GM18498 (cell line): ENCODE results near the gene FHDC1.

Experiments used
- ATAC-seq: cut with Tn5 transposase; IDR thresholded peaks from one replicate; pipeline ENCODE4 v1.9.1; 2021; ENCODE audit warnings: mild to moderate bottlenecking, moderate library complexity; ENCODE audit not compliant: unreplicated experiment

Gene FHDC1

DNA sequence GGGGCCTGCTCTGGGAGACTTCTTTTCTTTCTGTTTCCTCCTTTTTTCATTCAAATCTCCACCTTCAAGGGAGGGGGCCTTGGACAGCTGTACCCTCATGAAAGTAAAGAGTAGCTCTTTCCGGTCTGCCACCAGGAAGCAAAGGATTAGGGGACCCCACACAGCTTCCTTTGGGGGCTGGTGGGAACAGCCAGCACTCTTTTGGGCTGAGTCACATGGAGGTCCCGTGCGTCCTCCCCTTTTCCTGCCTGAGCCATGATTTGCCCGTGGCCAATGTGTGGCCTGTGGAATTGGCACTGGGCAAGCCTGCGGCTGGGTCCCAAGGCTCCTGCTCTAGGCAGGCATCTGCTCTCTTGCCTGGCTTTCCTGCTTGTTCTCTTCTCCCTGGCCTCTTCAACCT lies 65.5 kb downstream of the FHDC1 start:
- no peak for ATAC-seq

DNA sequence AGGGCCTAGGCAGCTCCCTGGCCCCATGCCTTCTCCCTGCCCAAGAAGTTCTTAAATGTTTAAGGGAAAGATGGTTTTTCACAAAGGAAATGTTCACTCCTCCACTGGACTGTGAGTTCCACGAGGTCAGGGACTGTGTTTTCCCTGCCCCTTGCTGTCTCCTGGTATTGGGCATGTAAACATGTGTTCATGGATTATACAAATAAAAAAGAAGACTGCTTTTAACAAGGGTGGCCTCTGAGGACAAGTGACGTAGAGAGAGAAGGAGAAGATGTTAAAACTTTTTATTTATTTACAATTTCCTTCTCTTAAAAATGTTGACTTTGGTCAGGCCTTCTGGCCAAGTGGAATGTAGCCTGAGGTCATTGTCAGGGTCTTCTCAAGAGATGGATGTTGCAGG lies 66.0 kb downstream of the FHDC1 start:
- ATAC-seq, result no peak

DNA sequence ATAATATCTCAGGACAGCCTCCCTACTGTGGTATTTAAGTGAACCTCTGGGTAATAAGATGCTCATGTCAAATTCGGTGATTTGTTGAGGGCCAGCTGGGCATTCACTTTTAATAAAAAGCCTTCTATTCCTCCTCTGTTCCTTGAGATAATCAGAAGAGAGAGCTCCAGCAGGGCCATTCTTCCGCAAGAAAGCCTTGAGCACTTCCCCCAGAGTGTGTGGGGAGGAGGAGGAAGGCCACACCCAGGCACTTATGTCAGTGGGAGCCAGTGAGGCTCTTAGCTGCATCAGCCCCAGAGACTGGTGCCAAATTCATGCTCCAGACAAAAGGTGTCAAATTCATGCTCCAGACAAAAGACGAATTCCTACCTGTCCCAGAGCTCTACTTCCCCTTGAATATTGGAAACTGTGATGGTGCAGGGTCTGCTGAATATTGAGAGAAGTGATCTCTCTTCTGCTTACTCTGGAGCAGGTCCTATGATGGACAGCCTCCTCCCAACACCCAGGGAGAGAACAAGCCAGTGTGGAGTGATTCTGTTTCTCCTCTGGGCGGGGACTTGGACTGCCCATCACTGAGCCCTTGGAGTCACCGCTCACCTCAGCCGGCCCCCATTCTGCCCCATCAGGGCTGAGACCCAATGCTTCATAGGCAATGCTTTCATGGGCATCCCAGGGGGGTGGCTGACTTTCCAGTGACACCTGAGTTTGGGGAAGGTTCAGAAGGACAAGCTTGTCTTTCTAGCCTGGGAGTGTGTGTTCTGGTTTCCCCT lies 68.1 kb downstream of the FHDC1 start:
- no peak for ATAC-seq

DNA sequence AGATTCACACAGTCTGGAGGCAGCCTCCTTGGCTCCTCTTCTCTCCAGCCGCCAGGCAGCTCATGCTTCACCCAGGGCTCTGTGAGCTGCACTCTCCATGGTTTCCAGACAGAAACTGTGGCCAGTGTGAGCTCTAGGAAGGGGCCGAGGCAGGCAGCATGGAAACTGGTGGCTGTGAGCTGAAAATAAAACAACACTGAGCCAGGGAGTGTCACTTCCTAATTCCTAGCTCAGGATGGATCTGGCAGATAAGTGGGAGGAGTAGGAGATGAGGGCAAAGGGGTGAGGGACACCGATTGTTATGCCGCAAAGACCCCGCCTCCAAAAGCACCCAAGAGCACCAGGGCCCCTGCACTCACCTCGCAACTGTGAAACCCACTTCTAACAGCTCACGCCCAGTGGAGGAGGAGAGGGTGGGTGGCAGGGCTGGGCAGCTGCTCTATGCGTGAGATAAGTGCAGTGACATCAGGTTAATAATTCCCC lies 69.8 kb downstream of the FHDC1 start:
- no peak for ATAC-seq

DNA sequence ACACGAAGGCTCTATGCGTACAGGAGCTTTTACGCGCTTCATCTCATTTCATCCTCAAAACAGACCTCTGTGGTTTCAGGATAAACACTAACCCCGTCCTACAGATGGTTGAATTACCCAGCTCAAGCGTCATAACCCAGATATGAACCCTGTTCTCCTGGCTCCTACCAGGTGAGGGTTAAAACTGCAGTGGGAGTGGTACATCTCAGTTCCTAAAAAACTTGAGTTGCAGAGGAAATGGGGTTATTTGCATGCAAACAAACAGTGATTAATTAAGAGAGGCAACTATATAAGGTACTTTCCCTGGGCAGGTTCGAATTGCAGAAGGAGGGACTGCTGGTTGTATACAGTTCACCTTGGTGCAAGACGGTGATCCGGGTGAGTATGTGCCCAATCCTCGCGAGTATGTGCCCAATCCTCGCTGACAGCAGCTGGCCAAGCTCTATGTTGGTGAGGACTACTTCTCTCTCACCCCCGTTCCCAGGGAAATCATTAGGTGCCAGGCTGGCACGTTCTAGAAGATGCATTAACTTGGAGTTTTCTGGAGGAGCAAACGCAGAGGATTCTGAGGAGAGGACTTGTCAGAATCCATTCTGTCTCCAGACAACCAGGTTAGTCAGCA lies 72.6 kb downstream of the FHDC1 start:
- peak; percentile 76 for ATAC-seq

DNA sequence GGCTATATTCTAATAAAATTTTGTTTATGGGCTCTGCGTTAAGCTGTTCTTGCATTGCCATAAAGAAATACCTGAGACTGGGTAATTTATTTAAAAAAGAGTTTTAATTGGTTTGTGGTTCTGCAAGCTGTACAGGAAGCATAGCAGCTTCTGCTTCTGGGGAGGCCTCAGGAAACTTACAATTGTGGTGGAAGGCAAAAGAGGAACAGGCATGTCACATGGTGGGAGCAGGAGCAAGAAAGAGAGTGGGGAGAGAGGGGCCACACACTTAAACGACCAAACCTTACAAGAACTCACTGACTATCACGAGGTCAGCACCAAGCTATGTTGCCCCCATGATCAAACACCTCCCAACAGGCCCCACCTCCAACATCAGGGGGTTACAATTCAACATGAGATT lies 74.0 kb downstream of the FHDC1 start:
- no peak for ATAC-seq

DNA sequence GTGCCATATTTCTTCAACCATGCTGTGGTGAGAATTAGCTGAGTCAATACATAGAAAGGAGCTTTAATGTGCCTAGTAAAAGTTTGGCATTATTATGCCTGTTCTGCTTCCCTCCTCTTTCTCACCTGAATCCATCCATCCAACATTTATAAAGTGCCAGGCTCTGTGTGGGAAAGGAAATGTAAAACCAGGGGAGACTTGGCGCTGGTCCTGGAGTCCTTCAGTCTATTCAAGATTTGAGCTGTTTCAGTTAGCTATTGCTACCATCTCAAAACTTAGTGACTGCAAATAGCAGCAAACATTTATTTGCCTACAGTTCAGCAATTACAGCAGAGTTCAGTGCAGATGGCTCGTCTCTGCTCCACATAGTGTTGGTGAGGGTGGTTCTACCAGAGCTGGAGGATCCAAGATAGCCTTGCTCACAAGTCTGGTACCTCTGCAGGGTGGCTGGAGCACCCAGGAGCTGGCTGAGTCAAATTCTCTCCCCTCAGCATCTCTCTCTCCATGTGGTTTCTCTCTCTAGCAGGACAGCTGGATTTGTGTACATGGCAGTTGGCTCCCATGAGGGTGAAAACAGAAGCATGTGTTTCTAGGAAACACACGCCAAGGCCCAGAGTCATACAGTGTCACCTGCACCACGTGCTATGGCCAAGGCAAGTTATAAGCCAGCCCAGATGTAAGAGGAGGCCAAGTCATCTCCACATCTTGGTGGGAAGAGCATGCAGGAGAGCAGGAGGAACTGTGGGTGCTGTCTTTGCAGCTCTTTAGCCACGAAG lies 77.3 kb downstream of the FHDC1 start:
- no peak for ATAC-seq

DNA sequence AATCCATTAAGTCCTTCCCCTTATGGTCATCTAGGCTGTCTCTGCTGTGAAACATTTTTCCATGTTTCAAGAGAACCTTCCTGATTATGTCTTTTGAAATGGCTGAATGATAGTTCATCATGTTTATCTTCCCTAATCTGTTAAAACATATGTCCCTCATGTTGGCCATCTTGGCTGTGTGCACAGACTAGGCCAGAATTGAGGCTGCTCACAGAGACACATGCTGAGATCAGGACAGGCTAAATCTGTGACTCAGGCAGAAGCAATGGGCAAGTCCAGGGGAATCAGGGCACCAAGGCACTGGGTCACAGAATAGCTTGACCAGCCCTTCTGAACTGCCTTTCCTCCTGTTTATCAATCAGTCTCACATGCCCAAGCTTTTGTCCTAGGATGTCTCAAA lies 78.3 kb downstream of the FHDC1 start:
- ATAC-seq, result no peak

DNA sequence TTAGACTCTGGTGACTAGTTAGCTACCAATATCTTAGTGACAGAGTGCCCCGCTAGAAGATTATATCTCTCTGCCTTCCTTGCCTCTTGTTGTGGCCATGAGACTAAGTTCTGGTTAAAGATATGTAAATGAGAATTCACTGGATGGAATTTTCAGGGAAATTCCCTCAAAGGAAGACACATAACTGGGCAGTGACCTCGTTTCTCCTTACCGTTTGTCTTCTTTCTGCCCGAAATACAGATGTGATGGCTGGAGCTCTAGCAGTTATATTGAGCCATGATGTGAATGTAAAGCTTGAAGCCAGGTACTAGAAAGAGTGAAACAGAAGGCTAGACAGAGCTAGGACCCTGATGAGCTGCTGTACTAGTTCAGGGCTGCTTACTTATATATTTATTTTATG lies 80.5 kb downstream of the FHDC1 start:
- ATAC-seq, result no peak

DNA sequence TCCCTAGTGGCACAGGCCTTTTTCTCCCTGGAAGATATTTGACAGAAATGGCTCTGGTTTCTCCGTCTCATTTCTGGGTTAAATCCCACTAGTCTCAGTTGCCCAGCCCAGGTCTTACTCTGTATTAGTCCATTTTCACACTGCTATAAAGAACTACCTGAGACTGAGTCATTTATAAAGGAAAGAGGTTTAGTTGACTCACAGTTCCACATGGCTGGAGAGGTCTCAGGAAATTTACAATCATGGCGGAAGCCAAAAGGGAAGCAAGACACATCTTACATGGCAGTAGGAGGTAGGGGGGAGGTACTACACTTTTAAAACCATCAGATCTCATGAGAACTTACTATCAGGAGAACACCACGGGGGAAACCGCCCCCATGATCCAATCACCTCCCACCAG lies 81.9 kb downstream of the FHDC1 start:
- ATAC-seq, result no peak

DNA sequence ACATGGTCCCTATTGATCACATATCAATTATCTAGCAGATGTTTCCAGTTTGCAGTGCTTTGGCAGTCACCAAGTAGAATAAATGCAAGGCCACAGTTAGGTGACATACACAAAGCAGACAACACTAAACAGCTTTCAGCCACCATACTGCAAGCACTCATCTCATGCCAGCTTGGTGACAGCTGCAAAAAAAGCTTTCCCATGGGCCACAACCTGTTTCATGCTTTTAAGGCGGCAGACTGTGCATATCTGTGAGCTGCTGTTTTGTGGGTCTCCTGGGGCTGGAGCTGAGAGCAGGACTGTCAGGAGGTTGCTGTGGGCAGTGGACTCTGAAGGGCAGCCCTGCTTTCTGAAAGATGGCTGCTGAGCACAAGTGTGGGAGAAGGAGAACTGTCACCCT lies 82.6 kb downstream of the FHDC1 start:
- ATAC-seq, result no peak

DNA sequence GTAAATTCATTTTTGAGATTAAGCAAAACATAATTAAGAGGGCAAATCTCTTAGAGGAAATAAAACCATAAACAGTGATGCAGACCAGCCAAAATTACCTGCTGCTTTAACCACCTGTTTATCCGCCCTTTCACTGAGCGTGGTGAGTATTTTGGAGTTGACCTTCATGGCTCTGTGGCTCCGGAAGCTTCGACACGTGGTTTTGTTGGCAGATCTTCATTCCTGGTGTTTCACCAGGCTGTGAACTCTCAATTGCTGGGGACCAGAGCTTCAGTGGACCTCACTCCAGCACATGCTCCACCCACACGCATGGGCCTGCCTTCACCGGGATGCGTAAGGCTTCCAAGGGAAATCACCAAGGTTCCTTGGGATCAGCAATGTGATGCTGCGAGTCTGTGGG lies 83.8 kb downstream of the FHDC1 start:
- ATAC-seq, result no peak

DNA sequence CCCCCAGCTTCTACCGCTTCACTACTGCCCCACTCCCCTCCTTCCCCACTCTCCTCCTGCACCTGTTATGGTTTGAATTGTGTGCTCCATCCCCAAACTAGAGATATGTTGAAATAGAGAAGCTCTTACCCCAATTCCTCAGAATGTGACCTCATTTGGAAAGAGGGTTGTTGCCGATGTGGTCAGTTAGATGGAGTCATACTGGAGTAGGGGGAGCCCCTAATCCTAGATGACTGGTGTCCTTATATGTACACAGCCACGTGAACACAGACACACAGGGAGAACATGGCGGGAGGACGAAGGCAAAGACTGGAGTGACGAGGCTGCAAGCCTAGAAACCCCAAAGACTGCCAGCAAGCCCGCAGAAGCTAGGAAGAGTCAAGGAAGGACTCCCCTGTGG lies 84.3 kb downstream of the FHDC1 start:
- ATAC-seq, result no peak

DNA sequence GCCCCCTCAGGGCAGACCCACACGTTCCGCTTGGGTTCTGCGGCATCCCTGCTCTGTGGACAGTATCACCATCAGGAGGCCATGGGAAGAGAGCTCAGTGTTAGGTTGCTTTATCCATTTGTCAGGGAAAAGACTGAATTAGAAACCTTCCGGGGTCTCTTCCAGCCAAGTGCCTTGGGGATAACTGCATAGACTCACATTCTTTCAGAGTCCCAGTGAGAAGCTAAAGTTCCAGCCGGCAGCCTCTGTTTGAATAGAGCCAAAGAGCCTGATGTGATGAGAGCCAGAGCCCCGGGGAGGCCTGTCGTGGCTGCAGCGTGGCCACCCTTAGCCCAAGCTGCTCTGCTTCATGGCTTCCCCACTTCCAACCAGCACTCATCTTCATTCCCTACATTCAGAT lies 85.2 kb downstream of the FHDC1 start:
- ATAC-seq, result no peak

DNA sequence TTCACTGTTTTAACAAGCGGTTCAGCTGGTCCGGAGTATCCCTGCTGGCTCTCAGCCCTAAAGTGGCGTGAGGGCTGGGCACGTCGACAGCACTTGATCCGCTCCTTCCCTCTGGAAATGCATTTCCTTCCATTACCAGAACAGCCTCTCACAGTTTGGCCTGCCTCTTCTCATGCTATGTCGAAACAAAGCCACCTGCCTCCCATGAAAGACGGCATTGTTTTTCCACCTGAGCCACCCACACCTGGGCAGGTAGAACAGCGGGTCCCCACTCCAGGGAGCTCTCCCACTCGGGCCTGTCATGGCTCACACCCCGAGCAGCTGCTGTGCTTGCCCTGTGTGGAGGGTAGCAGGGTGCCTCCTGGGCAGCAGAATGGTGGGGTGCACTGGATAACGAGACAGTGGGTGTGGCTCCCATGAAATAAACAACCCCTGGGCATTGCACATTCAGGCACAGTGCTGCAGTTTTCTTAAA lies 86.2 kb downstream of the FHDC1 start:
- ATAC-seq, result no peak

DNA sequence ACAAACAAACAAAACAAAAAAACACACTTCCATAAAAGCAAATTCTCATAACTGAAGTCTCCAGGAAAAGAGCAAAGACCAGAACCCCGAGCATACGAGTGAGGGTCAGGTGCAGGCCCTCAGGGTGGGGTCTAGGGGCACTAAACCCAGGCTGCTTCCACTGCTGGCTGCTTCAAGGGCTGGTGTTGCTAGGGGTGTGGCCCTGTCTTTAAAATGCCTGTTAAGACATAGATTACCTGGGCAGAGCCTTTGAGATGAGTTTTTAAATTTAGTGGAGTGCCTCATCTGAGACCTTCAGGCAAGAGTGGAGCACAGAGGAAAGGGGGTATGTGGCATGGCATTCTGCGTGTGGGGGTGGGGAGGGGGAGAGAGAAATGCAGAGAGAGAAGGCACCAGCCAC lies 87.0 kb downstream of the FHDC1 start:
- no peak for ATAC-seq

DNA sequence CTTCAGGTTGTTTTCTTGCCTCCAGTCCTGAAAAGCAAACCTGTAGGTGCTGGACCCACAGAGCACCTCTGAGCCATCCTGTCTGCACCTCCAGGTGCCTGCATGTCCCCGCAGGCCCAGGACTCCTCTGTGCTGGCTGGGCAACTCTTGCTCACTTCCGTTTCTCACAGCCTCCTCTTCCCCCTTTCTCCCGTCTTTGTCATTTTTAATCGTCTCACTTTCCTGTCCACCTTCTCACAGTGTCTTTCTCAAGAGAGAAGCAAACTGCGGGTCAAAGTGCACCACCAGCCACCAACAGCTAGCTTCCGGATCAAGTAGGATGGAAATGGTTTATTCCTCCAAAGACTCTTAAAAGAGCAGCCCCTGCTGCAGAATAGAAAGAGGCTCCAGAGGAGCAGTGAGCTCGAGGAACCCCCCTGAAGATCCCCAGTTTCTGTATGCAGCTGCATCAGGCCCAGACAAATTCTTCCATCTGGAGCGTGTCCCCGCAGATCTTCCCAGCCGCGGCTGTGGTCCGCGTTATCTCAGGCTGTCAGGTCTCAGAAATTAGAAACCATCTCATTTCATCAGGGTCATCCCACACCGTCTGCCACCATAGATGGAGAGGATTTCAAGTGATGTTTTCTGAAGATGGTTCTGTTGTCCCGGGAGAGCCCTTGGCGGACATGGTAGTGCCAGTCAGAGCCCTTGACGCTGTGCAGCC lies 87.7 kb downstream of the FHDC1 start:
- ATAC-seq, result no peak

DNA sequence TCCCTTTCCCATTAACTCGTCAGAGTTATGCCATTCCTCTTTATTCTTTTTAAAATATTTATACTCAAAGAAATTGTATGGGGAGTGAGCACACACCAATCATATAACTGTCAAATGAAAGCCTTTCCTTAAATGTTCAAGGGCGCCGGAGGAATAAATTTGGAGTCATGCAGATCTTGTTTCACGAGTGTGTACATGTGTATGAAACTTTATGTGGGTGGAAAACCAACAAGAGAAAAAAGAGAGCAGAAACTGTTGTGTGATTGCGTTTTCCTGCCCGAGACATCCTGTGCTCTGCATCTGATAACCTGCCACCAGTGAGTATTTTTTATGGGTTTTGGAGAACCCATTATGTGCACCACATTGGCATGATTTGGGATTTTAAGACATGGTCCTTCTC lies 88.3 kb downstream of the FHDC1 start:
- no peak for ATAC-seq

DNA sequence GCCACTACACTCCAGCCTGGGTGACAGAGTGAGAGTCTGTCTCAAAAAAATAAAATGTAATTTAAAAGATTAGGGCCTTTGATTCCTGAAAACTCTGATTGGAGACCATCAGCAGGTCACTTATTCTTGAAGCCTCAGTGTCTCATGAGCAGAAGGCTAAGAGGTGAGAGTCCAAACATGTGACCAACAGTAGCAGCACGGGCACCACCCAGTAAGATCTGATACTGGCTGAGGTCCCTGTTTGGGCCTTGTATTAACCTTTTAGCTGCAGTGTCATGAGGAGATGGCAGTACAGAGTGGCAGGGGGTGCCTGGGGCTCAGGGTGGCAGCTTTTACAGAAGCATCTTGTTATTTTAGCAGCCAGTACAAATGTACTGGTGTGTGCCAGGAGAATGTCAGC lies 89.3 kb downstream of the FHDC1 start:
- no peak for ATAC-seq

DNA sequence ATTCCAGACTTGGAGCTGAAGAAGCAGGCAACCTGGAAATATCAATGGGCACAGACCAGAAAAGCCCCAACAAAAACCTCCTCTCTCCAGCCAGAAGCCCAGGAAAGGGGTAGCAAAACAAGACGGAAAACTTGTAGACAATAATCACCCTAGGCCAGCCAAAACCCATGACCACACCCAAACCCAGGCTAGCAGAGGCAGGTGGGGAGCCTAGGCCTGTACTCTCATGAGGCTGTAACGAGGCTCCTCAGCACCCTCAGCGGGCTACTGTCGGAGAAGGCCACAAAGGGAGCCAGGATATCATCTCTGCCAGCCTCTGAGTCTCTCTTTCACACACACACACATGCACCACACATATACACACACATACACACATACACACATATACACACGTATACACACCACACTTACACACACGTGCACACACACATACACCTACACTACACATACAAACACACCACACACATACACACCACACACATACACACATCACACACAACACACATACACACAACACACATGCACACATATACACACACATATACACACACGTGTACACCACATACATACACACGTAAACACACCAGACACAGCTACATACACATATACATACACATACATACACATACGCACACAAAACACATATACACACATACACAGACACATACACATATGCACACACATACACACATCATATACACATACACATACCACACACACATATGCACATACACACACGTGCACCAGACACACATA lies 90.6 kb downstream of the FHDC1 start:
- ATAC-seq, result no peak
